ENCODE measurements around the gene MEN1. TPM values are rescaled to one million over a fixed set of nuclear protein-coding genes. Genes with fewer than 3 reads are reported as not detected.

MEN1 gene
- total RNA-seq, 2 experiments from 2014 or later = 44.4 to 72.4 TPM

DNA sequence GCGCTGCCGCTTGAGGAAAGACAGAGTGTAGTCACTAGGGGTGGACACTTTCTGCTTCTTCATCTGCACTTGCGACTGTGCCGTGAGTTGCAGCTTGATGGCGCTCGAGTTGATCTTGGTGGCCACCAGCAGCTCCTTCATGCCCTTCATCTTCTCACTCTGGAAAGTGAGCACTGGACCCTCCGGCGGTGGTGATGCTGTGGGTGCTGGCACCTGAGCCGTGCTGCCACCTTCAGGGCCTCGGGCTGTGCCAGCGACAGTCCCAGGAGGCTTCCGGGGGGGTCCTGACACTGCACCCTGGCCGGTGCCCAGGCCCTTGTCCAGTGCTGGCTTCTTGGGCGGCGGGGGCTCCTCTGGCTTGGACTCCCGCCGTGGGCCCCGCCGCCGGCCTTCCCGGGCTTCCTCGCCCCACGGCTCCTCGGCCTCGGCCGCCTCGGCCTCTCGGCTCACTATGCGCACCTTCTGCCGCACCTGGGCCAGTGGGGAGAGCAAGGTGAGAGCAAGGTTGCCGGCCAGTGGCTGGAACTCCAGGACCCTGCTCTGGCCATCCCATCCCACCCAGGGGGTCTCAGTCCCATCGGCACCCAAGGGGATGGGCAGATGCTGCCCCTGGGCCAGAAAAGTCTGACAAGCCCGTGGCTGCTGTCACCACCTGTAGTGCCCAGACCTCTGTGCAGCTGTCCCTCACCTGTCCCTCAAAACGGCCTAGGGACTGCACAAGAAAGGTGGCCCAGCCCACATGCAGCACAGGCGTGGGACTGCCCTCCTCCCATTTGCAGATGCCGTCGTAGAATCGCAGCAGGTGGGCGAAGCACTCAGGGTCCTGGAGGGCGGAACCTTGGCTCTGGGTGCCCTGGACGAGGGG, 5.8 kb downstream of the MEN1 start:
- H3K27ac ChIP-seq (ENCODE audit: low read depth, low read length, poor library complexity, severe bottlenecking) = peak overlapping the region; percentile 57
- peak overlapping the region; percentile 82; the same call in 1 of the 2 replicates for H3K4me2 ChIP-seq (ENCODE audit: low read length)
- H3K9me3 ChIP-seq (ENCODE audit: low read length) = no peaks in the 10 kb centered on the region
- H3K4me3 ChIP-seq (ENCODE audit: low read depth, low read length, poor library complexity, severe bottlenecking) = no peak overlapping the region
- peaks cover 32% of the 10 kb centered on the region for H3K79me2 ChIP-seq (ENCODE audit: insufficient read depth, low read depth, low read length)
- ChIA-PET CTCF (ENCODE audit: unreplicated experiment) (no interaction called here), POLR2A (interaction anchor here (0.6 kb wide), 1 partner anchor 68 kb away, joined by 5 read pairs; no protein-coding TSS in a partner anchor)
- intact Hi-C loops (cut with micrococcal nuclease; ENCODE audit: unreplicated experiment) = no loop called here
- DNase-seq (ENCODE audit: low spot score) = peak; percentile 23
- H2AFZ ChIP-seq (ENCODE audit: low read length) = no peak overlapping the region
- H3K4me1 ChIP-seq (ENCODE audit: insufficient read depth, low read length, poor library complexity, severe bottlenecking) = peaks cover 53% of the 10 kb centered on the region
- H4K20me1 ChIP-seq (ENCODE audit: insufficient read depth, low read length) = no peaks in the 10 kb centered on the region
- H3K36me3 ChIP-seq (ENCODE audit: insufficient read depth, low read length) = peaks cover 66% of the 10 kb centered on the region
- no peak for TF ChIP-seq EZH2phosphoT487 (IDR thresholded peaks at IDR 0.05; ENCODE audit: borderline replicate concordance, low read depth, low read length)
- TF ChIP-seq, protein P1, sequence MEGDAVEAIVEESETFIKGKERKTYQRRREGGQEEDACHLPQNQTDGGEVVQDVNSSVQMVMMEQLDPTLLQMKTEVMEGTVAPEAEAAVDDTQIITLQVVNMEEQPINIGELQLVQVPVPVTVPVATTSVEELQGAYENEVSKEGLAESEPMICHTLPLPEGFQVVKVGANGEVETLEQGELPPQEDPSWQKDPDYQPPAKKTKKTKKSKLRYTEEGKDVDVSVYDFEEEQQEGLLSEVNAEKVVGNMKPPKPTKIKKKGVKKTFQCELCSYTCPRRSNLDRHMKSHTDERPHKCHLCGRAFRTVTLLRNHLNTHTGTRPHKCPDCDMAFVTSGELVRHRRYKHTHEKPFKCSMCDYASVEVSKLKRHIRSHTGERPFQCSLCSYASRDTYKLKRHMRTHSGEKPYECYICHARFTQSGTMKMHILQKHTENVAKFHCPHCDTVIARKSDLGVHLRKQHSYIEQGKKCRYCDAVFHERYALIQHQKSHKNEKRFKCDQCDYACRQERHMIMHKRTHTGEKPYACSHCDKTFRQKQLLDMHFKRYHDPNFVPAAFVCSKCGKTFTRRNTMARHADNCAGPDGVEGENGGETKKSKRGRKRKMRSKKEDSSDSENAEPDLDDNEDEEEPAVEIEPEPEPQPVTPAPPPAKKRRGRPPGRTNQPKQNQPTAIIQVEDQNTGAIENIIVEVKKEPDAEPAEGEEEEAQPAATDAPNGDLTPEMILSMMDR (conservative IDR thresholded peaks at IDR 0.05; ENCODE audit: low read length) = peak; percentile 44
- no TSS peak for BruUV-seq (replicated peaks)
- no peaks in the 10 kb centered on the region for H3K9me2 ChIP-seq (ENCODE audit: insufficient read depth, low read length)

DNA sequence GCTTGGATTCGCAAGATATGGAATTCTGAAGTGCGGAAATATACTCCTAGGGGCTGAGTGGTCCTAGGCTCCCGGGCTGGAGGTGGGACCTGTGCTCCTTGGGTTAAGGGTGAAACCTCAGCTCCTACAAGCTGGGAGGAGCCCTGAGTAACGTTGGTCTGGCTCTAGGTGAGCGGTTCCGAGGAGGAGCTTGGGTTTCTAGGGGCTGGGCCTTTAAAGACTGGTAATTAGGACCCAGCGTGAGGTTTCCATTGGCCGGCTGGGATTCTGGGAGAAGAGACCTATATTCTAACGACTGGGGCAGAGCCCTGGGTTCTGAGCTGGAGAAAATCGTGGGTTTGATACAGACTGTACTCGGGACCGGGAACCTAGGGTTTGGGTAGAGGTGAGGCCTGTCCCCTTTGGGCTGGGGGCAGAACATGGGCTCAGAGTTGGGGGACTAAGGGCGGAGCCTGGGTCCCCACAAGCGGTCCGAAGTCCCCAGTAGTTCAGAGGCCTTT, 6.5 kb downstream of the MEN1 start:
- Histone ChIP-seq H3K4me1 (ENCODE audit: insufficient read depth, low read length, poor library complexity, severe bottlenecking) (peaks cover 53% of the 10 kb centered on the region), H4K20me1 (ENCODE audit: insufficient read depth, low read length) (no peaks in the 10 kb centered on the region), H3K27ac (ENCODE audit: low read depth, low read length, poor library complexity, severe bottlenecking) (peak overlapping the region; percentile 57), H3K79me2 (ENCODE audit: insufficient read depth, low read depth, low read length) (peaks cover 26% of the 10 kb centered on the region; the same call in 1 of the 2 replicates), H2AFZ (ENCODE audit: low read length) (no peak overlapping the region), H3K4me2 (ENCODE audit: low read length) (peak overlapping the region; percentile 82), H3K9me2 (ENCODE audit: insufficient read depth, low read length) (no peaks in the 10 kb centered on the region), H3K36me3 (ENCODE audit: insufficient read depth, low read length) (peaks cover 73% of the 10 kb centered on the region), H3K4me3 (ENCODE audit: low read depth, low read length, poor library complexity, severe bottlenecking) (peak overlapping the region; percentile 69), H3K9me3 (ENCODE audit: low read length) (no peaks in the 10 kb centered on the region)
- BruUV-seq (replicated peaks) = TSS peak; percentile 90
- no peak for DNase-seq (ENCODE audit: low spot score)
- TF ChIP-seq EZH2phosphoT487 (IDR thresholded peaks at IDR 0.05; ENCODE audit: borderline replicate concordance, low read depth, low read length) = no peak
- TF ChIP-seq, protein P1 (conservative IDR thresholded peaks at IDR 0.05; ENCODE audit: low read length) = no peak
- ChIA-PET CTCF (ENCODE audit: unreplicated experiment) (no interaction called here), POLR2A (interaction anchor here (0.6 kb wide), 2 partner anchors 68 to 110 kb away, joined by 3 to 5 read pairs; no protein-coding TSS in a partner anchor)
- intact Hi-C loops (cut with micrococcal nuclease; ENCODE audit: unreplicated experiment) = loop anchor here (2.0 kb wide), 3 partner anchors 17 to 61 kb away; partner anchors contain the start of gene SF1

All from OCI-LY7 (cell line).